Activated CD8-positive, alpha-beta memory T cell treated with anti-CD3 and anti-CD28 coated beads, Interleukin-2, amount 50 U/mL, for 24 hours (primary cell): Measurements from ENCODE around the gene LYPD3.
A peak's percentile ranks its signal among the peaks of the same experiment; 100 is the strongest.
"Not testable (repeated sequence)": the region's sequence is repeated elsewhere in the genome, so short reads cannot be mapped to it uniquely, and the experiment has no call there.

Source experiments
- DNase-seq: peaks from one replicate; pipeline ENCODE4 v3.0.0-alpha.2; 2020; ENCODE audit errors: extremely low read depth

LYPD3 gene

GRCh38 chr19:43465468-43466120 lies at the start of gene LYPD3:
LYPD3 (minus strand) TSS chr19:43465608; CDS start chr19:43465571, 37 bp downstream.
- no peak for DNase-seq

GRCh38 chr19:43512399-43512798 lies 47.0 kb upstream of the LYPD3 start:
- not testable (repeated sequence) for DNase-seq

GRCh38 chr19:43511324-43511723 lies 45.9 kb upstream of the LYPD3 start:
- no peak for DNase-seq

- DNase-seq, result no peak
Measured at GRCh38 chr19:43510713-43511112, 45.3 kb upstream of the LYPD3 start.

- DNase-seq, result no peak
Measured at GRCh38 chr19:43507880-43508279, 42.5 kb upstream of the LYPD3 start.

GRCh38 chr19:43506629-43507028 lies 41.2 kb upstream of the LYPD3 start:
- DNase-seq, result no peak

- no peak for DNase-seq
Measured at GRCh38 chr19:43505941-43506340, 40.5 kb upstream of the LYPD3 start.

GRCh38 chr19:43505186-43505456 lies 39.7 kb upstream of the LYPD3 start:
- DNase-seq, result no peak

GRCh38 chr19:43504426-43505185 lies 39.2 kb upstream of the LYPD3 start, which contains the start of gene PHLDB3:
PHLDB3 (minus strand) TSS chr19:43504746; CDS start chr19:43504118, 628 bp downstream.
- DNase-seq, result no peak

- peak; percentile 96 for DNase-seq
Measured at GRCh38 chr19:43503501-43504425, 38.4 kb upstream of the LYPD3 start.

- no peak for DNase-seq
Measured at GRCh38 chr19:43502419-43502976, 37.1 kb upstream of the LYPD3 start.

- no peak for DNase-seq
Measured at GRCh38 chr19:43501661-43502418, 36.4 kb upstream of the LYPD3 start.

- no peak for DNase-seq
Measured at GRCh38 chr19:43499042-43499441, 33.6 kb upstream of the LYPD3 start.

GRCh38 chr19:43498233-43498842 lies 32.9 kb upstream of the LYPD3 start:
- DNase-seq, result no peak

GRCh38 chr19:43496960-43497359 lies 31.6 kb upstream of the LYPD3 start:
- DNase-seq, result no peak

- DNase-seq, result no peak
Measured at GRCh38 chr19:43495082-43495481, 29.7 kb upstream of the LYPD3 start.

- no peak for DNase-seq
Measured at GRCh38 chr19:43490759-43491158, 25.4 kb upstream of the LYPD3 start.

- no peak for DNase-seq
Measured at GRCh38 chr19:43489979-43490599, 24.7 kb upstream of the LYPD3 start.

- no peak for DNase-seq
Measured at GRCh38 chr19:43489310-43489709, 23.9 kb upstream of the LYPD3 start.

GRCh38 chr19:43488179-43488578 lies 22.8 kb upstream of the LYPD3 start:
- no peak for DNase-seq
